Hematopoietic multipotent progenitor cell treated with erythropoietin and hydrocortisone succinate and interleukin-3 and kit ligand, for 17 days (in vitro differentiated cells): ENCODE data around the gene JAK1.
"Not testable (repeated sequence)": the region's sequence is repeated elsewhere in the genome, so short reads cannot be mapped to it uniquely, and the experiment has no call there.

Source experiments
- DNase-seq: peaks from one replicate; pipeline ENCODE4 v3.0.0-alpha.2; 2015; ENCODE audit warnings: low spot score

The JAK1 gene

GRCh38 chr1:64948905-64949833 lies 17.2 kb downstream of the JAK1 start:
- DNase-seq, result peak; percentile 32

DNA sequence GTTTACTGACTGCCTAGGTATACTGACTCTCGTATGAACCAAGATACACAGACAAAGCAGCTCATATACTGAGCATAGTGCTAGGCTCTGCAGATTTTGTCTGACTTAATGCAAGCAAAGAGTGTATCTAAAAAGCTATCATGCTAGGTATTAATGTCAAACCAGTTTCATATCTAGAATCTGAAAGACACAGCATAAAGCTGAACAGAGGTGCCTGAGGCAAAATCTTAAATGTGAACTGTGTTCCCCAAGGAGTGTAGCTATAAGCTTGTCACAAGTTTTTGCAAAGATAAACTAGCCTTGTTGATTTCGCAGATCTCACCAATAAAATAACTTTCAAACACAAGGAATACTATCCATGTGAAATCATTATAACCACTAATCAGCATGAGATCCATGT lies 18.1 kb downstream of the JAK1 start:
- no peak for DNase-seq

DNA sequence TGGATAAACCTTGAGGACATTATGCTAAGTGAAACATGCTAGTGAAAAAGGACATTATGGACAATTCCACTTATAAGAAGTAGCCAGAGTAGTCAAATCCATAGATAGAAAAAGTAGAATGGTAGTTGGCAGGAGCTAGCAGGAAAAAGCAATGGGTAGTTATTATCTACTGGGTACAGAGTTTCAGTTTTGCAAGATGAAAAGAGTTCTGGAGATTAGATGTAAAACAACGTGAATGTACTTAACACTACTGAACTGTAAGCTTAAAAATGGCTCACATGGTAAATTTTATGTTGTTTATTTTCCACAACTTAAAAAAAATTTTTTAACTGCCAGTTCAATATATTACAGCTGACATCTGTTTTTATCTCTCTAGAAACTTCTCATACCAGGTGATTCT lies 19.4 kb downstream of the JAK1 start:
- DNase-seq, result no peak

GRCh38 chr1:64944913-64945312 lies 21.4 kb downstream of the JAK1 start:
- DNase-seq, result no peak

- no peak for DNase-seq
Observed at GRCh38 chr1:64942675-64943074, 23.7 kb downstream of the JAK1 start.

GRCh38 chr1:64942118-64942517 lies 24.2 kb downstream of the JAK1 start:
- DNase-seq, result no peak

GRCh38 chr1:64941461-64942117 lies 24.8 kb downstream of the JAK1 start:
- DNase-seq, result no peak

GRCh38 chr1:64940025-64940424 lies 26.3 kb downstream of the JAK1 start:
- DNase-seq, result no peak

DNA sequence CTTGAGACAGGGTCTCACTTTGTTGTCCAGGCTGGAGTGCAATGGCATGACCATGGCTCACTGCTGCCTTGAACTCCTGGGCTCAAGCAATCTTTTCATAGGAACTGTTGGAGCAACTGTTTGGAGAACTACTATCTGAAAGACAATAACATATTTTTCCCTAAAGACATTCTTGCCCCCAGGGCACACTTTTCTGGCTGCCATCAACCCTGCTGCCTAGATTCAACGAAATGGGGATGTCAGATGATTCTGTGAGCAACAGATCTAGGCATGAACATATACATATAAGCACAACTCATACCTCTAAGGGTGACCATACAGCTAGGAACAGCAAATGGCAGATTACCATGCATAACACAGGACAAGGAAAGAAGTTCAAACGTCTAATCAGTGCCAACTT lies 27.4 kb downstream of the JAK1 start:
- no peak for DNase-seq

DNA sequence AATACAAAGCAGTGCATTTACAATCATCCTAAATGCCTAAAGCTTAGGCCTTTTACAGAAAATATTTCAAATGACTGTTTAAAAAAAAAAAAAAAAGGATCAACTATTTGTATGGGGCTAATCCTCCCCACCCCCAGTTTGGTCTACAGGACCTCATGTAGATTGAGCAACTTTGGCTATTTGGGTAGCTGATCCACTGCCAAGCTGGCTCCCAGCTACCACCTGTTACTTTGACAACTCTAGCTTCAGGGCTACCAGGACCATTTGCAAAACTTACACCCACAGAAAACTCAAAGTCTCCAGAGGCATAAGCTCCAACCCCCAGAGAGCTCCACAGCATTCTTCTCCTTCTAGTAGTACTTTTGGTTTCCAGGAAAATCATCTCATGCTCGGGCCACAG lies 29.4 kb downstream of the JAK1 start:
- DNase-seq, result no peak

DNA sequence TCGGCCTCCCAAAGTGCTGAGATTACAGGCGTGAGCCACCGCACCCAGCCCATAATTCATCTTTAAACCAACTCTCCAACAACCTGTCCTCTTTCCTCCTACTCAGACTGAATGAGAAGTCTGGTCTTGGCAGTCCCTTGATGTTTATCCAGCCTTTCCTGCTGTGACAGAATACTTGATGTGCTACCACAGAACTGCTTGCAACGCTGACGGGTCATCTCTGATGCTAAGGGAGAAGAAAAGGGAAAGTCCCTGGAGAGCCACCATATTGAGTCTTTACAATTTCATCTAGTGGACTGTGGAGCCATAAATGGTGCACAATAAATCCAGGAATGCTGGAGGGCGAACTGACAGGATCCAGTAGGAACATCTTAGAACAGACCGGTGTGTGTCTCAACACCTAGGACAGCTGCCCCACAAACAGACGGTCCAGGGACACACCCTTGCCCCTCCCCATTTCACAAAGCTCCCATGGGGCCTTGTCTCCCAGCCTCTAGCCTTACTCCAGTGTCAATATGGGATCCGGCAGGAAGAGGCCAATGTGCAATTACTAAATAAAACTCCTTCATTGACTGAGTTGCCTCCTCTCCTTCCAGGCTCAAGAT lies 30.7 kb downstream of the JAK1 start:
- DNase-seq, result no peak

GRCh38 chr1:64934878-64935275 lies 31.5 kb downstream of the JAK1 start:
- no peak for DNase-seq

- no peak for DNase-seq
Observed at GRCh38 chr1:64934115-64934877, 32.1 kb downstream of the JAK1 start.

DNA sequence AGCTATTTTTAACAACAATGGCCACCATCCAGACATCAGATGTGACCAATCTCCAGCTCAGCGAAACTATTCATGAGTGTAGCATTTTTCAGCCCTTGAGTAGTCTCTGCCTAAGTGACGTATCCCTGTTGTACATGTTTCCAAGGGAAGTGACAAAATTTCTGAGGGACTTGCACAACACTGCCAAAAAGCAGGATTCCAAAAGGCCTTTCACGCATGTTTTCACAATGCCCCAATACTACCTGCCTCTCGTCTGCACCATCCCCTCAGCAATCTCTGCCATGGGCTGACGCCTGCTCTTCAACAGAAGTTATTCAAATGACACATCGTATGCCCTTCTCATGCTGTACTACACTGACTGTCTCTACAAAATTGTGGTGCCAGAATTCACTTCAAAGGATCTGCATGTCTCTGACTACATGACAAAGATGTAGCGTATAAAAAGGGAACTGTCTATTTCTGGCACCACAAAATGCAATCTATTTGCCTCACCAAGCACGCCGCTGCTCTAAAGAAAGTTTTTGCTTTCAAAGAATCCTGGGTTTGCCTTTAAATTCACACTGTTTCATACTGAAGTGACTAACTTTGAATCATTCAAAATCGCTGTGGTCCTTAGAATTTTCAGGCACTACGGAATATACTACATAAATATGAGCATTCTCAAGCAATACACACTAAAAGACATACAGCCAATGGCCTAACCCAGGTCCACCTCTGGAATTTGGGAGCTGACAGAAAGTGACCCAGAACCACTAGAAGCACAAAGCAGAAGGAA lies 32.9 kb downstream of the JAK1 start:
- DNase-seq, result no peak

GRCh38 chr1:64932962-64933295 lies 33.4 kb downstream of the JAK1 start:
- DNase-seq, result no peak

DNA sequence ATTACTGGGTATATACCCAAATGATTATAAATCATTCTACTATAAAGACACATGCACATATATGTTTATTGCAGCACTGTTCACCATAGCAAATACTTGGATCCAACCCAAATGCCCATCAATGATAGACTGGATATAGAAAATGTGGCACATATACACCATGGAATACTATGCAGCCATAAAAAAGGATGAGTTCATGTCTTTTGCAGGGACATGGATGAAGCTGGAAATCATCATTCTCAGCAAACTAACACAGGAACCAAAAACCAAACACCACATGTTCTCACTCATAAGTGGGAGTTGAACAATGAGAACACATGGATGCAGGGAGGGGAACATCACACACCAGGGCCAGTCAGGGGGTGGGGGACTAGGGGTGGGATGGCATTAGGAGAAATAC lies 35.7 kb downstream of the JAK1 start:
- not testable (repeated sequence) for DNase-seq

GRCh38 chr1:64929221-64929620 lies 37.1 kb downstream of the JAK1 start:
- no peak for DNase-seq

- DNase-seq, result no peak
Observed at GRCh38 chr1:64928325-64928724, 38.0 kb downstream of the JAK1 start.

DNA sequence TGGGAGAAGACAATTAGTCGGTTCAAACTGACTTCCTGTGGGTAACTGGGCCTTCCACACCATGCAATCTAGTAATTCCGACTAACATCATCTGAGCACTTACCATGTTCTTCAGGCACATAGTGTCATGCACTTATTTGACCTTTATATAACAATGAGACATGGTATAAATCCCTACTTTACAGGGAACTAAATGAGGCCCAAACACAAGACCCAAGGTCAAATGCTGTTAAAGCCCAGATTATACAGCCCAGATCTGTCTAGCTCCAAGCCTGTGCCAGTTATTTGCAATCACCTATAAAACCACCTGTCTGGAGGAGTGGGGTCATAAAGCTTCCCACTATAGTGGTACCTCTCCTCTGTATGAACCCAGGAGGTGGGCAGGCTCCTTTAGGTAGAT lies 40.8 kb downstream of the JAK1 start:
- no peak for DNase-seq

DNA sequence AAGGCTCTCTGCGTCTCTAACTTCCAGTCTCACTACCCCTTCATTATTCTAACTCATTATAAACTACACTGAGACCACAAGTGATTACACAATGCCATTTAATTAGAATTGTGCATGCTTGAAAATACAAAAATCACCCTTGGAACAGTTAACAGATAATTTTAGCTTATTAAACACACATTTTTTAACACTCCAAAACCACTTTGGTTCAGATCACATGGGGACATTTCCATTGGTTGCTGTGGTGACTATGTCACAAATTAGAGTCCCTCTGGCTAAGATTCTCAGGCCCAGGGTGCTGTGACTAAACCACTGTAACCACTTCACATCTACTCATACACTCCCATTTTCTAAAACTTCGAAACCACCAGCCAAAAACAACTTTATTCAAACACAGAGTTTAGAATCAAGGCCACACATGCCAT lies 43.0 kb downstream of the JAK1 start:
- DNase-seq, result no peak

GRCh38 chr1:64922336-64922735 lies 44.0 kb downstream of the JAK1 start:
- DNase-seq, result no peak

- no peak for DNase-seq
Observed at GRCh38 chr1:64921771-64922170, 44.6 kb downstream of the JAK1 start.
